ENCODE measurements around the gene DOCK2.
"Not testable (repeated sequence)": the region's sequence is repeated elsewhere in the genome, so short reads cannot be mapped to it uniquely, and the experiment has no call there.

The DOCK2 gene

GRCh38 chr5:169719360-169720314, 82.6 kb downstream of the DOCK2 start:
- no peak for DNase-seq (ENCODE audit: low spot score)

DNA sequence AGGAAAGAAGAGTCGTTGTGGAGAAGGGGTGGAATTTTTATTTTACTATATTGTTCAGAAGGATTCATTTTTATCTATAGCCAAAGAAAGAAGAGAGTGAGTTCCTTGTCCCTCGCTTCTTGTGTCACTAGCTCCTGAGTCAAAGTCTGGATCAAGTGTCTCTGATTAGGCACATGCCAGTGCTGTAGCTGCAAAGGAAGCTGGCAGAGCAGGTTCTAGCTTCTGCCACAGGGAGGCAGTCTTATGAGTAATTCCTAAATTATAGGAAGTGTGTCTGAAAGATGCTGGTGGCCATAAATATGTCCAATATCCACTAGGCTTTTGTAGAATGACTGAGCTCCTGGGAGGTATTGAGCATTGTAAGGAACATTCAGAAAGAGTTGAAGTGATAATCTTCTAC, 84.7 kb downstream of the DOCK2 start:
- no peak for DNase-seq (ENCODE audit: low spot score)

DNA sequence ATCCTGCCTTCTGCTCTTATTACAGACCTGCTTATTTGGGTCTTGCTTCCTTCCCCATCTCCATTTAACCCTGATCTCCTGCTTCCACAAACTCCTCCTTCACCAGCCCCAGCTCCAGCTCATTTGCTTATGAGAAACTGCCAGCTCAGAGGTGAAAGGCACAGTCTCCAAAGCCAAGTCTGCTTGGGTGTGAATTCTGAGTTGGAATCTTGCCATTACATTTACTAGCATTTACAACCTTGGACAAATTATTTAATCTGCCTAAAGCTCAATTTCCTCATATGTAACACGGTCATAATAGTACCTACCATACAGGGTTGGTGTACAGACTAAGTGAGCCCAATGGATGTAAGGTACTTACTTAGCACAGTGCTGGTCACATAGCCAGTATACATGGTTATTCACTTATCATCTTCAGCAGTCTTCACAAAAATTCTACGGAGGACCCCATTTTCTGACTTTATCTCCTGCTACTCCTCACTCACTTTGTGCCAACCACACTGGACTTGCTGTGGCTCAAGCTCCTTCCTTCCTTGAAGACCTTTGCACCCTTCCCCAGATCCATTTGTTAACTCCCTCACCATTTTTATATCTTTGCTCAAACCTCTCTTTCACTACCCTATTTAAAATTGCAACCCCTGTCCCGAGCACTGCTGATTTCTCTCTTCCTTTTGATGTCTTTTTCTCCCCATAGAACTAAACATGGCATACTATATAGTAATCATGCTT, 86.2 kb downstream of the DOCK2 start:
- DNase-seq (ENCODE audit: low spot score), result no peak

GRCh38 chr5:169724303-169725087, 87.4 kb downstream of the DOCK2 start:
- no peak for DNase-seq (ENCODE audit: low spot score)

GRCh38 chr5:169725665-169726064, 88.6 kb downstream of the DOCK2 start:
- DNase-seq (ENCODE audit: low spot score), result not testable (repeated sequence)

DNA sequence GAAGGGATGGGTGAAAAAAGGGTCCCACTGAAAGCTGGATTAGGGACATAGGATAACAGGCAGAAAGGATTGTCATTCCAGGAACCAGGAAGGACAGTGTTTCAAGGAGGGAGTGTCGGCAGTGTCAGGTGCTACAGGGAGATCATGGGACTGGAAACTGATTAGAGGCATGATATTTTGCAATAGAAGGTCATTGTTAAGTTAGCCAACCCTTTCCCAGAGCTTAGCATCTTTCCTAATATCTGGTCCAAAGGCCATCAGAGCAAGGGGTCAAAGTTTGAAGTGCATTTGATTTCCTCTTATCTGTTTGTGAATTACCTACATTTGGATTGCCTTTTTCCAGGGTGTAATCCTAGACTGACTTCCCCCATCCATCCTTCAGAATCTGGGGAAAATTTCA, 91.3 kb downstream of the DOCK2 start:
- DNase-seq (ENCODE audit: low spot score), result no peak

GRCh38 chr5:169731221-169731620, 94.1 kb downstream of the DOCK2 start:
- no peak for DNase-seq (ENCODE audit: low spot score)

- no peak for DNase-seq (ENCODE audit: low spot score)
Measured at GRCh38 chr5:169732841-169733240, 95.8 kb downstream of the DOCK2 start.

- no peak for DNase-seq (ENCODE audit: low spot score)
Measured at GRCh38 chr5:169735913-169736312, 98.8 kb downstream of the DOCK2 start.

DNA sequence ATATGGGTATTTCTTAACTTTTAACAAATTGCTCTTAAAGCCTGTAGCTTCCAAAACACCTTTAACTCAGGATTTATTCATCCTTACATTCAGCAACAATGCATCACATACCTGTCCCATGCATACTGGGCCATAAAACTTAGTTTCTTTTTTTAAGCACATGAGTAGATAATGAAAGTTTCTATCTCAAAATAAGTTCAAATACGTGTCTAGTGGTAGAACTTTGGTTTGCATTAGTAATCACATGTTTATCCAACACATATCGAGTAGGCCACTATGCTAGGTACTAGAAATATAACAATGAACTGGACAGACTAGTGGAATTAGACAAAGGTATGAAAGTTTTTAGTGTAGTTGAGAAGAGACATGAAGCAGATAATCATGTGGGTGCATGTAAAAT, 99.6 kb downstream of the DOCK2 start:
- DNase-seq (ENCODE audit: low spot score), result no peak

GRCh38 chr5:169740435-169740834, 103.4 kb downstream of the DOCK2 start:
- no peak for DNase-seq (ENCODE audit: low spot score)

DNA sequence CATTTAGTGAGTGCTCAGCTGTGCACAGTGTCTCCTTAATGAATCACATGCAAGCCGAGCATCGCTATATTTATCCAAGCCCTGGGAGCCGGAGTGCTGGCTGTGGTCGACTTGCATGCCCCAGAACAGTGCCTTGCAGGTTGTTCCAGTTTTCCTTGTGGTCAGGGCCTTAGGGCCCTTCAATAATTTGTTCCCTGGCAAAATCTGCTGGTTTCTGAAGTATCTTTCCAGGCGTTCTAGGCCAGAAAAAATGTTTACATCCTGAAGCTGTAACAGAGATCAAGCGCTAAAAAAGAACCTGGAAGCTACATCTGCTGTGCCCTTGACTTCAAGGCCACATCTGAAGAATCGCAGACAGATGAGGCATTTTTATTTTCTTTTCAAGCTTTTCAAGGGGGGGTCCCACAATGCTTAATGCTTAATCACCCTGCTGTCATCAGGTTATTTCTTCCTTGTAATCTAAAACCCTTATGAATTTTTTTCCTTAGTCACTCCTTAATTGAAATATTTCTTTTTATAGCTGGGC, 105.8 kb downstream of the DOCK2 start:
- no peak for DNase-seq (ENCODE audit: low spot score)

DNA sequence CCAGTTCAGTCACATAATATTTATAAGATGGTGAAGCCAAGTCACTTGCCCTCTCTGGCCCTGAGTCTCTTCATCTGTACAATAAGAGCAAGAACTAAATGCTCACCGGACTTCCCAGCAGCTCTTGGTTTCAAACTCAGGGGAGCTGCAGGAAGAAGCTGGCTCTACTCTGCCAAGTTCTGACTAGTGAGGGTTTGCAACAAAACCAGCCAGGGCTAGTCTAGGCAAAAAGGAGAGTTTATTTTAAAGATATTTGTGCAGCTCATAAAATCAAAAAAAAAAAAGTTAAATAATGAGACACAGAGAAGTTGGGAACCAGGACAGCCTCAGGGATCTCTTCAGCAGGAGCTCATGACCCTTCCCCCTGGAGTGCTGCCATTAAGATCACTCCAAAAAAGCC, 107.3 kb downstream of the DOCK2 start:
- DNase-seq (ENCODE audit: low spot score), result no peak

DNA sequence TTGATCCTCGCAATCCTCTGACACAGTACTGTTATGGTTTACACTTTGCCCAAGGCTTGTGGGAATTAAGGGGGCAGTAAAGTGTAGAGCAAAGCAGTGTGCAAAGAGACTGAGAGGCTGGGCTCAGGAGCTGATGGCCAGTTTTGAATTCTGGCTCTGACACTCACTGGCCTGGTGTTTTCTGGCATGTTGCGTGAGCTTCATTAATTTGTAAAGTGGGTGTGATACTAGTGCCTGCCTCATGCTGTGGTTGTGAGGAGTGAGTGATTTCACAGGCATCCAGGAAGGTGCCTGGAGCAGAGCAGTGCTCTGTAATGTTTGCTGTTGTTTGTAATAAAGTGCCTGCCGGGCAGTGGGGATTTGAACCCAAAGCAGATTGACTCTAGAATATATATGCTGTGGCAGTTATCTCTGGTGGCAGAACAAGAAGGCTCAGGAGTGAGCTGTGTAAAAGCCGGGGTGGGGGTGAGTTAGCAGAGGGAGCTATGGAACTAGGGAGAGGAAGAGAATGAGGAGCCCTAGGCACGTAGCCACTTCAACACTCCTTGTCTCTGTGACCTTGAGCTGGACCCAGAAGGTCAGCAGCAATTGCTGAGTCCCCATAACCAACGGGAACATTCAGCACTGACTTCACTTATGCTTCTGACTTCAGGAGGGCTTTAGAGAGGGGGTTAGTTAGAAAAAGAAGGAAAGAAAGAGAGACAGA, 108.5 kb downstream of the DOCK2 start:
- no peak for DNase-seq (ENCODE audit: low spot score)

DNA sequence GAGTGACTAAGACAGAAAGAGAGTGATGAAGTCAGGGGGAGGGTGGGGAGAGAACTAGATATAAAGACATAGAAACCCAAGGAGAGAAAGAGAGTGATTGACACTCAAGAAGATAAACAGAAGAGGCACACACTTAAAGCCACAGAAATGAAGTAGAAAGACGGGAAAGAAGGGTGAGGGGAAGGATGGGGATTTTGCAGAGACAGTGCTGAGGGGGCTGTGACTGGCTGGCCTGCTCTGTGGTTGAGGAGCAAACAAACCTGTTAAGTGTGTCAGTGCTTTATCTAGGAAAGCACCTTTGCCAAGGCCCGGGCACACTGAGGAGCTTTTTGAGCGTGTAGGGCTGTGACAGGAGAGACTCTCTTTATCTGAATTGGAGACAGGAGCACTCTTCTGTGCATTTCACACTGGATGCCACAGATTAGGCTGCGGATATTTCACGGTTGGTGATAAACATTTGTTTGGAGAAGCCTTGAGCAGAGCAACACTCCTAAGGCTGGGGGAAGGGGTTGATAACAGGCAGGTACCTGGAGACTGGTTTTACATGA, 109.1 kb downstream of the DOCK2 start:
- DNase-seq (ENCODE audit: low spot score), result no peak

- DNase-seq (ENCODE audit: low spot score), result no peak
Measured at GRCh38 chr5:169748174-169748573, 111.1 kb downstream of the DOCK2 start.

GRCh38 chr5:169749295-169749694, 112.2 kb downstream of the DOCK2 start:
- no peak for DNase-seq (ENCODE audit: low spot score)

- DNase-seq (ENCODE audit: low spot score), result no peak
Measured at GRCh38 chr5:169751490-169751889, 114.4 kb downstream of the DOCK2 start.

DNA sequence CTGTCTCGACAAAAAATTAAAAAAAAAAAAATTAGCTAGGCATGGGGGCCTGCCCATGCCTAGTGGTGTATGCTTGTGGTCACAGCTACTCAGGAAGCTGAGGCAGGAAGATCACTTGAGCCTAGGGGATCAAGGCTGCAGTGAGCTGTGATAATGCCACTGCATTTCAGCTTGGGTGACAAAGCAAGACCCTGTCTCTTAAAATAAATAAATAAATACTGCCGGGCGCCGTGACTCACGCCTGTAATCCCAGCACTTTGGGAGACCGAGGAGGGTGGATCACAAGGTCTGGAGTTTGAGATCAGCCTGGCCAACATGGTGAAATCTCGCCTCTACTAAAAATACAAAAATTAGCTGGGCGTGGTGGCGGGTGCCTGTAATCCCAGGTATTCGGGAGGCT, 115.5 kb downstream of the DOCK2 start:
- DNase-seq (ENCODE audit: low spot score), result not testable (repeated sequence)

- DNase-seq (ENCODE audit: low spot score), result no peak
Measured at GRCh38 chr5:169753795-169754194, 116.7 kb downstream of the DOCK2 start.

GRCh38 chr5:169754737-169755136, 117.7 kb downstream of the DOCK2 start:
- no peak for DNase-seq (ENCODE audit: low spot score)

Measured in COLO829 (cell line).